ENCODE measurements around the gene PIGZ. TPM values are rescaled to one million over a fixed set of nuclear protein-coding genes. Genes with fewer than 3 reads are reported as not detected.

PIGZ gene
- total RNA-seq, 1 donor from 2014 or later = 0.63 TPM

- DNase-seq (ENCODE audit: low read depth) = no peak
- no peak for TF ChIP-seq CTCF (conservative IDR thresholded peaks at IDR 0.05; ENCODE audit: low read depth, low read length)
- H3K4me3 ChIP-seq (ENCODE audit: low read depth, low read length) = no peak overlapping the region
Measured at GRCh38 chr3:196994056-196994455, 25.4 kb upstream of the PIGZ start.

- H3K4me3 ChIP-seq (ENCODE audit: low read depth, low read length) = no peak overlapping the region
- no peak for DNase-seq (ENCODE audit: low read depth)
- no peak for TF ChIP-seq CTCF (conservative IDR thresholded peaks at IDR 0.05; ENCODE audit: low read depth, low read length)
Measured at GRCh38 chr3:196992461-196993065, 23.9 kb upstream of the PIGZ start.

- DNase-seq (ENCODE audit: low read depth) = no peak
- no peak overlapping the region for H3K4me3 ChIP-seq (ENCODE audit: low read depth, low read length)
- no peak for TF ChIP-seq CTCF (conservative IDR thresholded peaks at IDR 0.05; ENCODE audit: low read depth, low read length)
Measured at GRCh38 chr3:196991581-196992460, 23.2 kb upstream of the PIGZ start.

GRCh38 chr3:196990601-196991007 lies 22.0 kb upstream of the PIGZ start:
- H3K4me3 ChIP-seq (ENCODE audit: low read depth, low read length) = no peak overlapping the region
- TF ChIP-seq CTCF (conservative IDR thresholded peaks at IDR 0.05; ENCODE audit: low read depth, low read length) = no peak
- no peak for DNase-seq (ENCODE audit: low read depth)

- TF ChIP-seq CTCF (conservative IDR thresholded peaks at IDR 0.05; ENCODE audit: low read depth, low read length) = no peak
- H3K4me3 ChIP-seq (ENCODE audit: low read depth, low read length) = no peak overlapping the region
- no peak for DNase-seq (ENCODE audit: low read depth)
Measured at GRCh38 chr3:196989721-196990262, 21.2 kb upstream of the PIGZ start.

- DNase-seq (ENCODE audit: low read depth) = no peak
- peak; percentile 11 for TF ChIP-seq CTCF (conservative IDR thresholded peaks at IDR 0.05; ENCODE audit: low read depth, low read length)
- no peak overlapping the region for H3K4me3 ChIP-seq (ENCODE audit: low read depth, low read length)
Measured at GRCh38 chr3:196988241-196989029, 19.8 kb upstream of the PIGZ start.

Measured in epithelial cell of proximal tubule (primary cell).